HG03095 (cell line): ENCODE measurements around the gene ZNF469.

Experiments
- ATAC-seq: cut with Tn5 transposase; IDR thresholded peaks from one replicate; pipeline ENCODE4 v1.9.1; 2021; ENCODE audit warnings: moderate library complexity; ENCODE audit not compliant: unreplicated experiment

The ZNF469 gene

GRCh38 chr16:88382491-88383400, at the start of gene ZNF469:
TSS of gene ZNF469 (plus strand) at chr16:88382959. CDS start at chr16:88427471, 44,512 bp downstream.
- ATAC-seq: no peak

GRCh38 chr16:88333848-88334777, 48.6 kb upstream of the ZNF469 start:
- ATAC-seq: no peak

GRCh38 chr16:88334778-88335720, 47.7 kb upstream of the ZNF469 start:
- ATAC-seq: no peak

- no peak for ATAC-seq
Observed at GRCh38 chr16:88337021-88337420, 45.7 kb upstream of the ZNF469 start.

- no peak for ATAC-seq
Observed at GRCh38 chr16:88337538-88337937, 45.2 kb upstream of the ZNF469 start.

- ATAC-seq: no peak
Observed at GRCh38 chr16:88338111-88338510, 44.6 kb upstream of the ZNF469 start.

- ATAC-seq: no peak
Observed at GRCh38 chr16:88338896-88339295, 43.9 kb upstream of the ZNF469 start.

- no peak for ATAC-seq
Observed at GRCh38 chr16:88339930-88340754, 42.6 kb upstream of the ZNF469 start.

GRCh38 chr16:88340755-88341150, 42.0 kb upstream of the ZNF469 start:
- no peak for ATAC-seq

GRCh38 chr16:88341551-88342290, 41.0 kb upstream of the ZNF469 start:
- no peak for ATAC-seq

- no peak for ATAC-seq
Observed at GRCh38 chr16:88342491-88342890, 40.3 kb upstream of the ZNF469 start.

- no peak for ATAC-seq
Observed at GRCh38 chr16:88343271-88343791, 39.4 kb upstream of the ZNF469 start.

GRCh38 chr16:88344411-88345030, 38.2 kb upstream of the ZNF469 start:
- no peak for ATAC-seq

GRCh38 chr16:88345031-88345720, 37.6 kb upstream of the ZNF469 start:
- ATAC-seq: no peak

GRCh38 chr16:88345721-88346560, 36.8 kb upstream of the ZNF469 start:
- no peak for ATAC-seq

GRCh38 chr16:88346680-88347505, 35.9 kb upstream of the ZNF469 start:
- no peak for ATAC-seq
